ENCODE results near the gene ASMTL. TPM values are rescaled to one million over a fixed set of nuclear protein-coding genes. Genes with fewer than 3 reads are reported as not detected.

ASMTL gene
- total and polyA plus RNA-seq, 10 donors = 21.3 to 35.5 (median 27.2) TPM

DNA sequence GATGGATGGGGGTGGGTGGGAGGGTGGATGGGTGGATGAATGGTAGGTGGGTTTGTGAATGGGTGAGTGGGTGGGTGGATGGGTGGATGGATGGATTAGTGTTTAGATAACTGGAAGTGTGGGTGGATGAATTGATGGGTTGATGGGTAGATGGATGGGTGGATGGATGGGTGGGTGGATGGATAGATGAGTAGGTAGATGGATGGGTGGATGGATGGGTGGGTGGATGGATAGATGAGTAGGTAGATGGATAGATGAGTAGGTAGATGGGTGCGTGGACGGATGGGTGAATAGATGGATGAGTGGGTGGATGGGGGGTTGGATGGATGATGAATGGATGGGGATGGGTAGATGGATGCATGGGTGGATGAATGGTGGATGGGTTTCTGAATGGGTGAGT is 20.3 kb upstream of the ASMTL start:
- intact Hi-C loops (cut with DNase I; ENCODE audit: low total_unique reads) = no loop called here
- Histone ChIP-seq H3K27me3 (replicated peaks in 1 of 7) (no peaks in the 10 kb centered on the region), H3K36me3 (no peaks in the 10 kb centered on the region), H3K4me3 (no peak overlapping the region), H3K9me3 (no peaks in the 10 kb centered on the region), H3K27ac (peak overlapping the region in 1 of 8 donors; percentile 77), H3K4me1 (peaks cover 11 to 52% (median 34%) of the 10 kb centered on the region in 6 donors)
- no peak for DNase-seq
- TF ChIP-seq, protein P1, sequence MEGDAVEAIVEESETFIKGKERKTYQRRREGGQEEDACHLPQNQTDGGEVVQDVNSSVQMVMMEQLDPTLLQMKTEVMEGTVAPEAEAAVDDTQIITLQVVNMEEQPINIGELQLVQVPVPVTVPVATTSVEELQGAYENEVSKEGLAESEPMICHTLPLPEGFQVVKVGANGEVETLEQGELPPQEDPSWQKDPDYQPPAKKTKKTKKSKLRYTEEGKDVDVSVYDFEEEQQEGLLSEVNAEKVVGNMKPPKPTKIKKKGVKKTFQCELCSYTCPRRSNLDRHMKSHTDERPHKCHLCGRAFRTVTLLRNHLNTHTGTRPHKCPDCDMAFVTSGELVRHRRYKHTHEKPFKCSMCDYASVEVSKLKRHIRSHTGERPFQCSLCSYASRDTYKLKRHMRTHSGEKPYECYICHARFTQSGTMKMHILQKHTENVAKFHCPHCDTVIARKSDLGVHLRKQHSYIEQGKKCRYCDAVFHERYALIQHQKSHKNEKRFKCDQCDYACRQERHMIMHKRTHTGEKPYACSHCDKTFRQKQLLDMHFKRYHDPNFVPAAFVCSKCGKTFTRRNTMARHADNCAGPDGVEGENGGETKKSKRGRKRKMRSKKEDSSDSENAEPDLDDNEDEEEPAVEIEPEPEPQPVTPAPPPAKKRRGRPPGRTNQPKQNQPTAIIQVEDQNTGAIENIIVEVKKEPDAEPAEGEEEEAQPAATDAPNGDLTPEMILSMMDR (IDR thresholded peaks at IDR 0.05 in 8 of 11, conservative IDR thresholded peaks at IDR 0.05 in 3 of 11) = no peak
- TF ChIP-seq POLR2AphosphoS5 (IDR thresholded peaks at IDR 0.05) (no peak), POLR2A (IDR thresholded peaks at IDR 0.05) (no peak)
- WGBS, 5 donors = 90 to 100% (median 94%) methylated on average over 2 of the region's 2 CpGs

DNA sequence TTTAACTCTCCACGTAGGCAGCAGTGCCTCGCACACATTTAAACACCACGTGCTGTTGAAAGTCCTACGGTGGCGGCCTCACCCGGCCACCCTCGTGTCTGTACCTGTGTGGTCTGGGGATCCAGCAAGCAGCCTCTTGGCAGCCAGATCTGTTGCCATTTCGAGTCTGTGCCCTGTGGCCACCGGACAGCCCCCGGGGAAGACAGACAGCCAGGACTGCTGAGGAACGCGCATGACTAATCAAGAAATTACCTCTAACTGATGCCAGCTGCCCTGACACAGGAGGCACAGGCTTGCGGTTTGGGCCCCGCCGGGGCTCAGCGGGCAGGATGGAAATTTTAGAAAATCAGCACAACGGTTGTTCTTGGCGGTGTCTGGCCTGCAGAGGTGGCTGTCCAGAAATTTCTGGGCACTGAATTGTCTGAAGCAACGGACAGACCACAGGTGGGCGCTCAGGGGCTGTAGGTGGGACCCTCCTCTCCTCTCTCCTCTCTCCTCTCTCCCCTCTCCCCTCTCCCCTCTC is 15.6 kb upstream of the ASMTL start:
- 14 to 39% (median 32%) methylated on average over 18 to 20 of the region's 20 CpGs for WGBS, 5 donors
- intact Hi-C loops (cut with DNase I; ENCODE audit: low total_unique reads) = loop anchor here (10.0 kb wide), 1 partner anchor 66 kb away; the partner anchor contains the start of gene P2RY8

DNA sequence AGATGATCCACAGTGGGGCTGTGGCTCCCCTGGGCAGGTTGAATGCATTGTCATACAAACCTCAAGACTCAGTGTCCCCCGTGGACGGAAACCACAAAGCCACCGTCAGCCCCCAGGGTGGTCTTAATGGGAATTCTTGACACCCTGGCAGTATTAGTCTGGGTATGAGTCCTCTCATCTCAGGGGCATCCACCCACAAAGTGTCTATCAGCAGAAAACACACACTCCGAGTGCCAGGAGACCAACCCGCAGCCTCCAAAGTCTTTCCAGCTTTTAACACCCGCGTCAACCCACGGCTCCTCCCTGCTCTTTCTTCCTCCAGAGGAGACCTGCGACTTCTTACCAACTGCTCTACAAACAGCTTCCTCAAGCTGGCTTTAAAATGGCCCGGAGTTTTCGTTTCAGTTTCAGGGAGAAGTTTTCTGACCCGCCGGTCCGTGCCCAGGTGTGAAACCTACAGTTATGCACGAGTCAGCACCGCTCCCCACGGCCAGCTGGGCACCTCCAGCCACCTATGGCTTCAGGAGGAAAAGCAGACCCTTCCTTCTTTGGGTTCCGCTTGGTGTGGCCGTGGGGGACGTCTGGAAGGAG is 14.4 kb upstream of the ASMTL start:
- H3K9me3 ChIP-seq = no peaks in the 10 kb centered on the region
- WGBS, 5 donors = 11 to 25% (median 19%) methylated on average over 19 to 20 of the region's 20 CpGs
- DNase-seq = peak; percentile 87
- peaks cover 28 to 95% (median 91%) of the 10 kb centered on the region in 6 donors for H3K4me1 ChIP-seq
- intact Hi-C loops (cut with DNase I; ENCODE audit: low total_unique reads) = loop anchor here (10.0 kb wide), 1 partner anchor 68 kb away; the partner anchor contains the start of gene P2RY8
- TF ChIP-seq POLR2AphosphoS5 (IDR thresholded peaks at IDR 0.05) (peak in 1 of 3 donors; percentile 58), POLR2A (IDR thresholded peaks at IDR 0.05) (no peak)
- TF ChIP-seq, protein P1 (IDR thresholded peaks at IDR 0.05 in 8 of 11, conservative IDR thresholded peaks at IDR 0.05 in 3 of 11) = no peak
- H3K27me3 ChIP-seq (replicated peaks in 1 of 7) = no peaks in the 10 kb centered on the region
- peak overlapping the region in 4 of 8 donors; percentile 6 to 51 (median 17) for H3K4me3 ChIP-seq
- H3K27ac ChIP-seq = peak overlapping the region; percentile 40 to 90 (median 72)
- peaks cover 0 to 35% (median 14%) of the 10 kb centered on the region in 6 donors for H3K36me3 ChIP-seq

More for the DNA sequence above, 15.6 kb upstream of the ASMTL start:
- Histone ChIP-seq H3K4me3 (peak overlapping the region in 1 of 8 donors; percentile 41), H3K27ac (peak overlapping the region; percentile 40 to 90 (median 68)), H3K27me3 (replicated peaks in 1 of 7) (no peaks in the 10 kb centered on the region), H3K36me3 (peaks cover 0 to 31% (median 14%) of the 10 kb centered on the region in 6 donors), H3K9me3 (no peaks in the 10 kb centered on the region), H3K4me1 (peaks cover 25 to 87% (median 80%) of the 10 kb centered on the region in 6 donors)
- DNase-seq = peak; percentile 90
- TF ChIP-seq POLR2AphosphoS5 (IDR thresholded peaks at IDR 0.05) (peak; percentile 58 to 74 (median 64)), POLR2A (IDR thresholded peaks at IDR 0.05) (no peak)
- TF ChIP-seq, protein P1 (IDR thresholded peaks at IDR 0.05 in 8 of 11, conservative IDR thresholded peaks at IDR 0.05 in 3 of 11) = peak in 1 of 11 experiments; percentile 11

DNA sequence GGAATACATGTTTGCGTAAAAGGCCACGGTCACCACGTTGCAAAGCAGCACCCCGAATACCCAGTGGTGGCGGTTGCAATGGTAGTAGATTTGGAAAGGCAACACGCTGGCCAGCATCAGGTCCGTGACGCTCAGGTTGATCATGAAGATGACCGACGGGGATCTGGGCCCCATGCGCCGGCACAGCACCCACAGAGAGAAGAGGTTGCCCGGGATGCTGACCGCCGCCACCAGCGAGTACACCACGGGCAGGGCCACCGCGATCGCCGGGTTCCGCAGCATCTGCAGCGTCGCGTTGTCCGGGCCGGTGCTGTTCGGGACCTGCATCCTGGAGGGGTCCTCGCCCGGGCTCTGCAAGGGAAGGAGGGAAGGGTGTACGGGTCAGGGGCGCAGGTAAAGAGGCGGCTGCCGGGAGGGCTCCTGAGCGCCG is 13.5 kb upstream of the ASMTL start:
- Histone ChIP-seq H3K9me3 (no peaks in the 10 kb centered on the region), H3K27ac (peak overlapping the region in 6 of 8 donors; percentile 68 to 90 (median 79)), H3K36me3 (peaks cover 0 to 35% (median 14%) of the 10 kb centered on the region in 6 donors), H3K27me3 (replicated peaks in 1 of 7) (no peaks in the 10 kb centered on the region), H3K4me1 (peaks cover 28 to 86% (median 83%) of the 10 kb centered on the region in 6 donors), H3K4me3 (no peak overlapping the region)
- 70 to 89% (median 77%) methylated on average over 31 to 36 of the region's 36 CpGs for WGBS, 5 donors
- peak; percentile 84 for DNase-seq
- intact Hi-C loops (cut with DNase I; ENCODE audit: low total_unique reads) = loop anchor here (10.0 kb wide), 1 partner anchor 69 kb away; the partner anchor contains the start of gene P2RY8
- TF ChIP-seq, protein P1 (IDR thresholded peaks at IDR 0.05 in 8 of 11, conservative IDR thresholded peaks at IDR 0.05 in 3 of 11) = no peak
- TF ChIP-seq POLR2A (IDR thresholded peaks at IDR 0.05) (no peak), POLR2AphosphoS5 (IDR thresholded peaks at IDR 0.05) (no peak)
